IPS DF 6.9 (cell line): ENCODE results near the gene MTHFSD.

ENCODE experiments used
- DNase-seq: peaks from one replicate; pipeline ENCODE4 v3.0.0-alpha.2; 2013; ENCODE audit warnings: low read depth, low spot score
- H3K27ac ChIP-seq: one replicate; pipeline ENCODE4 v1.5.1; 2013; ENCODE audit warnings: low read length, control low read depth
- H3K27me3 ChIP-seq: 2 replicates; pipeline ENCODE4 v1.6.1; 2013; ENCODE audit warnings: mild to moderate bottlenecking, low read length; ENCODE audit not compliant: control insufficient read depth, insufficient read depth
- H3K36me3 ChIP-seq: 2 replicates; pipeline ENCODE4 v1.6.1; 2013; ENCODE audit warnings: low read length; ENCODE audit not compliant: control insufficient read depth, insufficient read depth
- H3K4me1 ChIP-seq: 2 replicates; pipeline ENCODE4 v1.6.1; 2013; ENCODE audit warnings: low read length; ENCODE audit not compliant: control insufficient read depth, insufficient read depth
- H3K4me3 ChIP-seq: 2 replicates; pipeline ENCODE4 v1.5.1; 2013; ENCODE audit warnings: mild to moderate bottlenecking, low read length
- H3K9me3 ChIP-seq: 2 replicates; pipeline ENCODE4 v1.6.1; 2013; ENCODE audit warnings: low read length, inconsistent platforms; ENCODE audit not compliant: control insufficient read depth, insufficient read depth
- WGBS: extraction: QIAGEN DNeasy Blood & Tissue Kit; methylation state at CpG from one replicate; pipeline ENCODE4 v1.1.7; 2013; ENCODE audit warnings: mixed read lengths, missing lambda C conversion rate; ENCODE audit not compliant: insufficient read length, insufficient coverage; 5-methylcytosine and 5-hydroxymethylcytosine counted together

MTHFSD gene

DNA sequence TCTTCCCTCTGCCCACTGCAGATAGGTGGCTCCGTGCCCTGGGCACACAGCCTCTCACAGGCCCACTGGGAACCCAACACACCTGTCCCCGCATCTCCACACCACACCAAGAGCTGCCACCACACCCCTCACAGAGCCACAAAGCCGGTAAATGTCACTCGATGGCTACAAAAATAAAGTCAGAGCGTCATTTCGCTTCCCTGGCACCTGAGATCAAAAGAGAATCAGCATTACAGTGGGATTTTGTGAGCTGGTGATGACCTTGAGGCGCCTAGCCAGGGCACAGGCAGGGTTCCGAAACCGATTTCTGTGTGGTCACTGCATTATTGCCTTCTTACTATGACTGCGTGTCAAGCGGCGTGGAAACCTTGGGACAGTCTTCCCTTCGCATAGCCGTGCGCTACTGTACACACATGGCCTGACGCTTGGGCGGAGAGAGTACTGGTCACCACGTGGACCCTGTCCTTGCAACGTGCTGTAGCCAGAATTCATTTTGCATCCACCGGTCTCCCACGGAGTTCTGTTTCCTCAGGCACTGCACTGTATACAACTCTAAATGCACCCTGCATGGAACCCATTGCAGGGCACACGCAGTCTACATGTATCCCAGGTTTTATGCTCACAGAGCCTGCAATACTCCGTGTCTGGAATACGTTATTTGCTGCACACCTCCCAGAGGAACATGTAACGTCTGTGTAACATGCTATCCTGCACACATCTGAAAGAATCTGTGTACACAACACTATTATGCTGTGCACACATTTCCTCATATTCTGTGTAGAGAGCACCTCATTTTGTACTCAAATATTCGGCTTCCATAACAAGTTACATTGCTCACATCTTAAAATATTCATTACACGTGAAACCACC is 50.5 kb downstream of the MTHFSD start:
- Histone ChIP-seq H3K27ac (no peak overlapping the region), H3K4me1 (peaks cover 5% of the 10 kb centered on the region), H3K9me3 (no peaks in the 10 kb centered on the region), H3K4me3 (no peak overlapping the region), H3K36me3 (no peaks in the 10 kb centered on the region), H3K27me3 (peaks cover 97% of the 10 kb centered on the region)
- DNase-seq, result no peak
- WGBS, result no CpG with 5 or more reads among the region's 27 CpGs

DNA sequence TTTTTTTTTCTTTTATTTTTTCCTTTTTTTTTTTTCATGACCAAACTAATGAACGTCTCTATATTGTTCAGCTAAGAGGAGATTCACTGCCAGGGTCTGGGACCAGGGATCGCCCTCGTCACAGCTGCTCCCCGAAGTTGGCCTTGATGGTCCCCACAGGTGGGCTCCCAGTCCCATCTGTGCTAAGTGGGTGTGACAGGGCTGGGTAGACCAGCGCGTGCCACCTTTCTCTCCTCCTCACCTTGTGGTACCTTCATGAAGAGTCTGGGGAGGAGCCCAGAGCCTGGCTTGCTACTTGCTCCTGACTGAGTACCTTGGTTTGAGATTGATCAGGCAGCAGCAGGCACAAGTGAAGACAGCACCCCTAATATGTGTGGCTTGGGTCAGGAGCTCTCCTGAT is 51.2 kb downstream of the MTHFSD start:
- H3K4me3 ChIP-seq, result no peak overlapping the region
- H3K27me3 ChIP-seq, result peaks cover 97% of the 10 kb centered on the region
- no CpG with 5 or more reads among the region's 6 CpGs for WGBS
- H3K36me3 ChIP-seq, result no peaks in the 10 kb centered on the region
- H3K9me3 ChIP-seq, result no peaks in the 10 kb centered on the region
- no peak overlapping the region for H3K27ac ChIP-seq
- H3K4me1 ChIP-seq, result 0 out of 2 replicates have a peak, but pooled peaks cover 1% of the 10 kb centered on the region
- no peak for DNase-seq

- Histone ChIP-seq H3K4me3 (no peak overlapping the region), H3K36me3 (no peaks in the 10 kb centered on the region), H3K4me1 (0 out of 2 replicates have a peak, but pooled peaks cover 1% of the 10 kb centered on the region), H3K27me3 (peaks cover 97% of the 10 kb centered on the region), H3K27ac (no peak overlapping the region), H3K9me3 (no peaks in the 10 kb centered on the region)
- no peak for DNase-seq
- no CpG with 5 or more reads among the region's 22 CpGs for WGBS
Measured at GRCh38 chr16:86502856-86503748, 51.9 kb downstream of the MTHFSD start.

- WGBS, result no CpG with 5 or more reads among the region's 19 CpGs
- Histone ChIP-seq H3K27me3 (peaks cover 93% of the 10 kb centered on the region), H3K4me3 (no peak overlapping the region), H3K27ac (no peak overlapping the region), H3K9me3 (no peaks in the 10 kb centered on the region), H3K36me3 (no peaks in the 10 kb centered on the region), H3K4me1 (no peaks in the 10 kb centered on the region)
- no peak for DNase-seq
Measured at GRCh38 chr16:86501989-86502855, 52.8 kb downstream of the MTHFSD start.

- WGBS, result no CpG with 5 or more reads among the region's 13 CpGs
- H3K36me3 ChIP-seq, result no peaks in the 10 kb centered on the region
- H3K27ac ChIP-seq, result no peak overlapping the region
- no peaks in the 10 kb centered on the region for H3K4me1 ChIP-seq
- no peaks in the 10 kb centered on the region for H3K9me3 ChIP-seq
- peaks cover 93% of the 10 kb centered on the region for H3K27me3 ChIP-seq
- H3K4me3 ChIP-seq, result no peak overlapping the region
- no peak for DNase-seq
Measured at GRCh38 chr16:86500708-86501510, 54.1 kb downstream of the MTHFSD start.

DNA sequence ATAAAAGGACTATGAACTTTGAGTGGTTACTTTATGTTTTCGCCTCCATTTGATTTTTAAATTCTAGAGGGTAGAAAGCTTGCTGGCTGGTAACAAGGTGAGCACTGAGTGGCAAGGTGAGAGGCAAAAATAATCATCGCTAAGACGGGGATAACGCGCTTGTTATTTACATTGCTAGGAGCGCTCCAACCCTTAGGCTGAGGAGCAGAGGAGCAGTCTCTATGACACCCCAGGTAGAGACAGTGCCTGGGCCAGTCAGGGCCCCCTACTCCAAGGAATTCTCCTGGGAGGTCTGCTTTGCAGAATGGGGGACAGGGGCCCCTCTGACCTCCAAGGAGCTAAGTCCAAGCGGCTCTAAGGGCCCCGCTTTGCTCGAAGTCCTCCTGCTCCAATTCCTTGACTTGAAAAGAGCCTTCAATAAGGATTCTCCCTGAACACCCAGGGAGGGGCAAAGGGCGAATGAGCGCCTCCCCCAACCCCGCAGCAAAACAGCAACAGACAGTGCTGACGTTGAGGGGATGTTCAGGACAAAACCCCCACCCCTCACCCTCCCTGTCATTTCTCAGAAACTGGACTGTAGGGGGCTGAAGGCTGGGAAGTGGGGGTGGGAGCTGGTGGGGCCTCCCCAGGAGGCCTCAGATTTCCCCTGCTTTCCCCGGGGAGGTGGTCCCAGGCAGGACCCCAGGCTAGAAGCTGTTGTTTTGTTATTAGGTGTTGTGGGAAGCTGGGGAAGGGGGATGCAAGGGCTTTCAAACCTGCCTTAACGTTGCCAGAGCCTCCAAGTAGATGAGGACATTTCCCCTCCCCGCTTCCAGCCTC is 54.9 kb downstream of the MTHFSD start:
- peaks cover 95% of the 10 kb centered on the region for H3K27me3 ChIP-seq

GRCh38 chr16:86499440-86499786 is 55.6 kb downstream of the MTHFSD start:
- Histone ChIP-seq H3K27me3 (peaks cover 95% of the 10 kb centered on the region), H3K4me1 (no peaks in the 10 kb centered on the region), H3K4me3 (no peak overlapping the region), H3K27ac (no peak overlapping the region), H3K36me3 (no peaks in the 10 kb centered on the region), H3K9me3 (no peaks in the 10 kb centered on the region)
- WGBS, result no CpG with 5 or more reads among the region's 4 CpGs
- DNase-seq, result no peak

More for the DNA sequence above, 54.9 kb downstream of the MTHFSD start:
- Histone ChIP-seq H3K36me3 (no peaks in the 10 kb centered on the region), H3K27ac (no peak overlapping the region), H3K4me3 (no peak overlapping the region), H3K9me3 (no peaks in the 10 kb centered on the region), H3K4me1 (no peaks in the 10 kb centered on the region)
- no CpG with 5 or more reads among the region's 16 CpGs for WGBS
- no peak for DNase-seq

DNA sequence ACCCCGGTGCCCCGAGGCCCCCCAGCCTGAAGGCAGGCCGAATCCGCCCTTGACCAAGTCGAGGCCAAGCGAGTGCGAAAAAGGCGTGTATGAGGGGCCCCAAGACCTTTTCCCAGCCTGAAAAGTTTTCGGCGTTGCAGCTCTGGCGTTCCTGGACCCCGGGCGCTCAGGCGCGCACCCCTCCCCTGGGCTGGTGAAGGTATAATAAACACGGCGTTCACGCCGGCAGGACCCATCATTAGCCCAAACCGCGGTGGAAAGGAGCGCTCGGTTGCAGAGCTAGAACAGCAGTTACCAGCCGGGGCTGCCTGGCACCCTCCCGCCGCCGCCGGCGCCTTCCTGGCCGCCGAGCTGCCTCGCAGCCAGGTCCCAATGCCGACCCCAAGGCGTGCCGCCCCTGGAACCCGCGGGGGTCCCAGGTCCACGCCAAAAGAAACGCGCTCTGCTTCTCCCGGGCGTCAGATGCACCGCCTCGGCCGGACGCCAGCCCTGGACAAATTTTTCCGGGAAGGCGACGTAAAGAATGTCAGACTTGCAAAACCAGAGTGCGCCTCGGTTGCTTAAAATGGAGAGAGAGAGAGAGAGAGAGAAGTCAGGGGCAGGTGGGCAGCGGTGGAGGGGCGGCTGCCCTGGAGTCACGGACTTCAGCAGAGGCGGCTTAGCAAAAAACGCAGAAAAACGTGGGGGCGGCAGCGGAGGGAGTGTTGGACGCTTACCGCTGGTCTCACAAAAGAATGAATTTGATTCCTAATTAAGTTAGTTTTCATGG is 56.2 kb downstream of the MTHFSD start:
- no peak for DNase-seq
- Histone ChIP-seq H3K36me3 (no peaks in the 10 kb centered on the region), H3K27ac (no peak overlapping the region), H3K27me3 (peaks cover 95% of the 10 kb centered on the region), H3K4me1 (no peaks in the 10 kb centered on the region), H3K4me3 (no peak overlapping the region), H3K9me3 (no peaks in the 10 kb centered on the region)
- WGBS, result no CpG with 5 or more reads among the region's 61 CpGs
